ENCODE measurements around the gene MAGI1.

The MAGI1 gene

DNA sequence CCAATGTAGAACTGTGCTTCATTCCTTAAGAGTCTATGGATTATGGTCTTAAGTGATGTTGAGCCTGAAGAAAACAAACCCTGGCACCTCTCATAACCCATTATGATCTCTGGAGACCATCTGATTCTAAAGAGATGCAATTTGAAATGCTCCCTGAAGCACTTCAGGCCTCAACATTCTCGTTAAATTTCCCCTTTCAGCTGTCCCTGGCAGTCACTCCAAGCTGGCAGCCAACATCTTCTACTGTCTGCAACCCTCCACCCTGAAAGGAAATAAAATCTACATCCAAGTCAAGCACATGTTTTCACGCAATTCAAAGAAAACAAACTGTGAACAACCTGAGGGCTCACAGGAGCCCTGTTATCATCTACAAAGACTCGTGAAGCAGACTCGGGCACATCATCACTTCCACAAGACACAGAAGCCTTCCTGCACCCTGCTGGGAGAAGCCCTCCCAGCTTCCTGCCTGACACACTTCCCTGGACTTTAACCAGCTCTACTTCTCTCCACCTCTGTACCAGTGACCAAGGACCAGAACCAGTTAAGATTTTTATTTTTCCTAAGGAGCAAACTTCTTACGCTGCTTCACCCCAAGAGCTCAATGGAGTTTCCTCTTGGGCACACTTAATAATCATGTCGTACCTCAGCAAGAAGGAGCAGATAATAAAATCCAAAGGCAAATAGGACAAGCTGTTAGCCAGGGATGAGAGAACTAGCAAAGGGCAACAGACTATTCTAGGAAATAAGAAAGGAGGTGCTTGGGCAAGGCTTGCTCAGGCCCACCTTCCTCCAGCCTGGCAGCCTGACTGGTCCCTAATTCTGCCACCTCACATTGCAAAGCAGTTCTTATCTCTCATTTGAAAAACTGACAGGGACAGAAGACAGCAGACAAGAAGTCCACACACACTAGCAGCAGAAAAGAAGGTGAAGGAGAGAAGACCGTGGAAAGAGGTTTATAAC is 67.1 kb downstream of the MAGI1 start:
- no peak for DNase-seq

DNA sequence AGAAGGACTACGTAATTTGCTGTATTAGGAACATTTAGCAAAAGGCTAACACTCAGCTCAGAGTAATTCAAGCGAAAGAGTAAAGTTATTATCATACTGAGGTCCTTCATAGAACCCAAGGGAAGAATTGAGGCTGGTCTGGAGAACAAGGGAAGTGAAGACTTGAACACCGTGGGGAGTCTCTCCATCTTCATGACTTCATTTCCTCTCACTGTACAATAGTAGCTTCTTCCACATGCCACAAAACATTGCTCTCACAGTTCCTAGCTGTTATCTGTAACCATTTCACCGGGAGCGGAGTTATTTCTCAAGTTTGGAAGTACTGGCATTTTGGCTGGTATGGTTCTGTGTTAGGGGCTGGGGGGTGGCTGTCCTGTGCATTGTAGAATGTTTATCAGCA is 69.7 kb downstream of the MAGI1 start:
- DNase-seq, result no peak

DNA sequence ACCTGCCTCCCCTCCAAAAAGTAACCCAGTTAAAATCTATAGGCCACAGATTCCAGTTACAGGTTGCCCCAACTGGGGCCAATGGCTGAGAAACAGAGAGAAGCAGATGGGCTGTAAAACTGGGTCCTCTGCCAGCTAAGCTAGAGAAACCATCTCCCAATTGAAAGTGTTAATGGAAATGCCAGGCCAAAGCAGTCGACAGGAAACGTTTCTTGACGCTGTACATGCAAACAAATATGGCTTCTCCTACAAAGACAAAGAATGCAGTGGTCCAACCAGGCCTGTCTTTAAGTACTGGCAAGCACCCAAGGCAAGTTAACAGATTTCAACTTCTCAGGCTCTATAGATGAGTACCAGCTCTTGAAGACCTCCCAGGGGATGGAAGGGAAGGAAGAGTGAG is 71.3 kb downstream of the MAGI1 start:
- DNase-seq, result no peak

DNA sequence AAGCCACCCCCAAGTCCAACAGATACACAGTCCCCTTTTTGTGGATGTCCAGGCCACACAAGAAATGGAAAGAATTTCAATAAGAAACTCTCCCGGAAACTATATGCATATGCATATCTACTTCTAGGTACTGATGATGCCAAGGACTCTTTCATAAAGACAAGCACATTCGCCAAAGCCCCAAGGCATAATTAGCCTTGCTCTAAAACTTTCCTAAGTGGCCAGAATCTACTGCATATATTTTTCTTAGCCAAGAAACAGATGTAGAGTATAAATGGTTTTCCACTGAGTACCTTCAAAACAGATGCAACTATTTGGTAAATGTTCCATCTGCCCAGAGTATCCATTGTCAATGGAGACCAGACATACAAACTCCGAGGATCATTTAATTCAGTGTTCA is 73.9 kb downstream of the MAGI1 start:
- DNase-seq, result no peak

DNA sequence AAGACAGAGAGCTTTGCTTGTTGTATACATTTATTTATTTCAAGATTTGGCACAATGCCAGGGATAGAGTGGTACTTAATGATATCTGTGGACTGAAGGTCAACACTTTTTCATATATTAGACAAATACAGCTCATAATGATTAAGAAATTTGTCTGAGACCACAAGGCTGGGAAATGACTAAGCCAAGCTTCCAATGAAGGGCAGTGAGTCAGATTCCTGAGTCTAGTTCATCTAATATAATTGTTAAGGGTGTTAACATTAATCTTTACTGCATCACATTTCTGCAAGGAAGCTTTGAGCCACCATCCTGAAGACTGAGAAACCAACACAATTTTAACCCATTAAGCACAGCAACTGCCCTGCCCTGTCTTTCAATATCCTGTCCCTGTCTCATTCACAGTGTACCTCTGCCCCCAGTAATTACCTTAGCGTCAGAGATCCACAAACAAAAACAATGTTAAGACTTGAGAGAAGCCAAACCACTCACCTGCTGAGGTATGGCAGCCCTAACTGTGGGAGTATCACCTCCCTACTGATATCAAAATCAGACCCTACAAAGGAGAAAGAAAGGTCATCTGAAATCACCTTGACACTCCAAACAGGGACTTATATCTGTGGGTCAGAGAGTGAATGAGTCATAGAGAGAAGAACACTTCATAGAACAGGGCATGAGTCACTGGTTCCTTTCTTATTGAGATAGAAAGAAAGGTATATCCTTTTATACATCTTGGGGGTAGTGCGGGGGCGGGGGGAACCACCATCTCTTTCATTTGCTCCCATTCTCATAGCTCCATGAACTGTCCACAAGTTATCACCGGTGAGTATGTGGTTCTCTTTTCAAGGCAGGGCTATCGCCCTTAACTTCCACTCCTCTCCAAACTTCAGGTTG is 74.7 kb downstream of the MAGI1 start:
- DNase-seq, result no peak

DNA sequence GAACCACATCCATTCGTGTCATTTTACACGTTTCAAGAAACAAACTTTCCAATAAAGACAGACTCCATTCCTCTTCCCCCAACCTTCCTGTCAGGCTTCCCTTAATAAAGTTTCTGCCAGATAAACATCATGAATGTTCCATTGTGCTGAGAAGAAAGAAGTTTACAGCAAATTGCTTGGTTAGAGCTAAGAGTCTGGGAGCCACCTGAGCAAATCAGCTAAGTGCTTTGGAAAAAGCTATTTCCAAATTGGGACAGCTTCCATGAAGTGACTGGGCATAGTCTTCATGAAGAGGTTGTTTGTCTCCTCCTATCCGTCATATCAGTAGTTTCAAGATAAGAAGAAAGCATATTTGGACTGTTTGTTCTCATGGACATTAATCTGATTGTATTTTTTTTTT is 77.0 kb downstream of the MAGI1 start:
- no peak for DNase-seq

DNA sequence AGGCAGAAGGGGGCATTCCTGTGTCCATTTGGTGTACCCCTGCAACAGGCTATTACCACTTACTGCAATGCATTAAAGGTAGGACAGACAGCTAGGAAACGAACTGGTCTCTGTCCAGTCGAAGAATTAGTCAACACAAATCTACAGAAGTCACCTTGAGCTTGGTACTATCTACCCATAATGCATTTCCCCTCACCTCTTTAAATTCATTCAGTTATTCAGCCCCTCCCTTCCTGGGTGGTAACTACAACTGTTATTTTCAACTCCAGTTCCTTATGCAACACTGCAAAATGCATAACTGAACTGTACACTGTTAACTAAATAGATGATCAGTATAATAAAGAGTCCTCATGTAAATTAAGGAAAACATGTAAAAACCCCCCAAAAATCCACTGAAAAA is 77.6 kb downstream of the MAGI1 start:
- DNase-seq, result no peak

DNA sequence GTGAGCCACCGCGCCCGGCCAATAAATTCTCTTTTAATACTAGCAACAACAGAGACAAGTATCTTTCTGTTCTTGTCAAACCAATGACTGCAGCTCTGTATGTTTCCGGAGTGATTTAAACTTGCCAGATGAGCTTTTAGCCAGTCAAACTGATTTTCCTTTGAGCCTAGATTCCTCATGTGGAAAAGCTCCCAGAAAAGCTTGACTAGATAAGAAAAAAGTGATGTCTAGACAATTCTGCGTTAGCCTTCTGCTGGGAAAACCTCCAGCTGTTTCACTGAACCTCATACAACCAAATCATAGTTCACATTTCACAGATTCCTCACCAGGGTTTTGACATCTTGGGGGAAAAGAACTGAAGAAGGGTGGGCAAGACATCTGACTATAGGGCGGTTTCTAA is 78.6 kb downstream of the MAGI1 start:
- no peak for DNase-seq

DNA sequence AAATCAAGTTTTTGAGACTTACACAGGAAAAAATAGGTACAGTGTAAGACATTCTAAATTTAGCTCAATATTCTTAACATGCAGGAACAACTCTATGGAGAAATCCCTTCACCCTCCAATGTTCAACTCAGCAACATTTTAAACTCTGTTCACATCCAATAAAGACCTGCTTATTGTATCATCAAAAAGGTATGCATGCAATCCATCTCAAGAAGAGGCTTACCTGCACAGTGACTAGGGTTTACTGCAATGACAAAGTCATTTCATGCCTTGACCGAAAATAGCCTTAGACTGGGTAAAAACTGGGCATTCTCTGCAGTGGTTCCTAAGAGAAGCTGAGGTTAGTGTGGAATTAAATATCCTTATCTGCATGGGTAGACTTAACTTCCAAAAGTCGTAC is 80.5 kb downstream of the MAGI1 start:
- no peak for DNase-seq

DNA sequence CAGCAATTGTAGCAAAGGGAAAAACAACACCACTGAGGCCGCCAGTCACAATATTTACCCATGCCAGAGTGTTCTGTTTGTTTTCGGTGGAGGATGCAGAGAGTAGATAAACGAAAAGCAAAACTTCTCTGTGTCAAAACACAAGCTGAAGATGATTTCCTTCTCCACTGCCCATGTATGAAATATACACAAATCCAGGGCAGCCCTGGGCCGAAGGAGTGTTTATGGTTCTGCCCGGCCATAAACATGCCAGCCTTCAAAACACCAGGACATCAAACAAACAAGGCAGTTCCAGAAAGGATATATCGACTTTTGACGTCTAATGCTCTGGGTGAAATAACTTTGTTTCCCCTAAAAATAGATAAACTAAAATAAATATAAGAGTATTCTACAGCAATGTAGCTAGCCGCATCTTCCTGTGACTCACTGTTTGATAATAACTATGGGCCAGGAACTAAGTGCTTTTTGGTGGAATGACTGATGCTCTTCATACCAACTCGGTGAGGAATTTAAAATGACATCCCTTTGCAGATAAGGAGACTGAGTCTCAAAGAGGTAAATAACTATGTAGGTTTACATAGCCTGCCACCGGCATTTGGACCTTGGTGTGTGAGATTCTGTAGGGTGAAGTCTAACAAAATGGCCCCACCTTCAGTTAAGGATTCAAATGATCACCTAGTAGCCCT is 82.8 kb downstream of the MAGI1 start:
- no peak for DNase-seq

DNA sequence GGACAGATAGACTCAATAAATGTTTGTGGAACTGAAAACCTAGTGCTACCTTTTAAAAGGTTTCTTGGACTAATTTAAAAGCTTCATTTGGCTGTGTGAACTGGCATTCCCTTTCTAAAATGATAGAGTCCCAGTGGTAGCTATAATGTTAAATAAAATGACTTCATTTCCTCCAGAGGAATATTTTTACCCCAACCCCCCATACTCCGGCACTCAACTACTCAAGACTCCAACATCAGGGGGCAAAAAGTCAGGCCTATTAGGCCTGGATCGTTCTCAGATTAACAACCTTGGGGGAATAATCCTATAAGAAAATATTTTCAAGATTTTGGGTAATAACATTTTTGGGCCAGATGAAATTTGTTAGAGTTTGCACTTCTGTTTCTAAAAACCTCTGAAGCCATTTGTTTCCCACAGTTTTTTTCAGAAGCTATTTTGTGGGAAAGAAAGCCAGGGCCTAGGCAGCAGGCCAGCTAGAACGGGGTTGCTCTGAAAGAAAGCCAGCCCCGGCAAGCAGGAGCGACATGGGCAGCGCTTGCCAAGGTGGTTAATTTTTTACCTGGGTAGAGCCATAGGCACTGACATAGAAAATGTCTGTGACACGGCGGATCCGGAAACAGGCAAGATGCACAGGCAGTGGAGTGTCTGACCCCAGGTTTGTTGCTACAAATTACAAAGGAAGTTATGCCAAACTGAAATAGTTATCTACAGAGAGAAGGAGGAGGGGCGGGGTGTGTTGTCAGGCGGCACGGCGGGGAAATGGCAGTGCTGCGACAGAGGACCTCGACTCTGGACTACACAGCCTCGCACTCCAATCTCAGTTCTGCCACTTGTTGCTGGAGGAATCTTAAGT is 84.6 kb downstream of the MAGI1 start:
- no peak for DNase-seq

DNA sequence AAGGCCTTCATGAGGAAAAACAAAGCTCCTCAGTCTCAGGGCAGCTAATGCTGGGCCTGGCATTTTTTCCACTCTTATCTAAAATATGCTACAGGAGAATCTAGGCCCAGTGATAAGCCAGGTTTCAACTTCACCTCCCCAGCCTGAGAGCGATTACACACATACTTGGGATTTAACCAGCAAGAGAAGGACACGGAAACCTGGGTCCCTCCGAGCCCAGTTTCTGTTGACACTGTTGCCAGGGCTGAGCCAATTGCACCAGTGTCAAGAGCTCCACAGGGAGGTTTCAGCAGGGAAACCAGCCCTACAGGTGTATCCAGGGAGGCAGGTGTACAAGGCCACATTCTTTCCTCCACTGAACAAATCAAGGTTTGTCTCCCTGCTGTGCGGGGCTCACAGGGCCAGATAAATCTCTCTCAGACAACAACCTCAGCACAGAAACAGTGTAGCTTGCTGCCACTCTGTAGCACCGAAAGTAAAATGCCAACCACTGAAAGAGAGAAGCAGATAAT is 85.4 kb downstream of the MAGI1 start:
- no peak for DNase-seq

DNA sequence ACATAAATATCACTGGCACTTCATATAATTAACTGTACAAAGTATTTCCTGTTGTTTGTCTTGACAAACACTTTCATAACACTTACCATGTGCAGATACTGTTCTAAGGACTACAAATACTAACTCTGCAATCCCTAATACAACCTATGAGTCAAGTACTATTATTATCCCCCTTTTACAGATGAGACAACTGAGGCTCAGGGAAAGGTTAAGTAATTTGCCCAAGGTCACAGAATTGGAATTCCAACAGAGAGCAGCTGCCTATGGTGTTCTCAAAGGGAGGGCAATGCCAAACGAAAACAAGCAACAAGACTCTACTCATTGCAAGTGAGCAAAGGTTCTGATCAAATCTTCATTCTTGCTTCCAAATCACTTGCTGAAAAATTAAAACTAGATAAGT is 85.9 kb downstream of the MAGI1 start:
- DNase-seq, result no peak

DNA sequence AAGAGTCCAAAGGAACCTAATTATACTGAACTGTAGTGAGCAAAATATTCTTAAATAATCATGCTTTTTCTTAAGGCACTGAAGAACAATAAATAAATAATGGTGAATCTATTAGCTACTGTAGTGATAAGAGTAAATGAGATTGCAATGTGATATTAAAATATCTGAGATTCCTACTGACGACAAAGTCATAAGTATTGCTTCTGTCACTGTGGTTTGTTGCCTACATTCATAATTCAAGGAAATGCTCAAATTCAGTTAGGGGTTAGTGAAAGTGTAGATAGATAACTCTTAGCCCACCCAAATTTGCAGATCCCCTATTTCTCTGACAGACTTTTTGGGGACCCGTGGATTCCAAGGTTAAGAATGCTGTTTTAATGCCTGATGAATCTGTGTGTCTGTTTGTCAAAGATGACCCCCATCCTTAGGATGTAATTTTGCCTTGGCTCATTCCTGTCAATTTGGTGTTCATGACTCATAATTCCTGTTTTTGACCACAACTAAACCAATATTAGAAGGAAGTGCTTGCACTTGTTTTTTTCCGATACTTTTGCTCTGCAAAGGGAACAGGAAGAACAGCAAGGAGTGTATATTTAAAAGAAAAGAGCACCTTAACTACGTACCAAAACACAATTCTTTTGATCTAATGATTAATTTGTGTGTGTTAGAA is 86.7 kb downstream of the MAGI1 start:
- DNase-seq, result no peak

DNA sequence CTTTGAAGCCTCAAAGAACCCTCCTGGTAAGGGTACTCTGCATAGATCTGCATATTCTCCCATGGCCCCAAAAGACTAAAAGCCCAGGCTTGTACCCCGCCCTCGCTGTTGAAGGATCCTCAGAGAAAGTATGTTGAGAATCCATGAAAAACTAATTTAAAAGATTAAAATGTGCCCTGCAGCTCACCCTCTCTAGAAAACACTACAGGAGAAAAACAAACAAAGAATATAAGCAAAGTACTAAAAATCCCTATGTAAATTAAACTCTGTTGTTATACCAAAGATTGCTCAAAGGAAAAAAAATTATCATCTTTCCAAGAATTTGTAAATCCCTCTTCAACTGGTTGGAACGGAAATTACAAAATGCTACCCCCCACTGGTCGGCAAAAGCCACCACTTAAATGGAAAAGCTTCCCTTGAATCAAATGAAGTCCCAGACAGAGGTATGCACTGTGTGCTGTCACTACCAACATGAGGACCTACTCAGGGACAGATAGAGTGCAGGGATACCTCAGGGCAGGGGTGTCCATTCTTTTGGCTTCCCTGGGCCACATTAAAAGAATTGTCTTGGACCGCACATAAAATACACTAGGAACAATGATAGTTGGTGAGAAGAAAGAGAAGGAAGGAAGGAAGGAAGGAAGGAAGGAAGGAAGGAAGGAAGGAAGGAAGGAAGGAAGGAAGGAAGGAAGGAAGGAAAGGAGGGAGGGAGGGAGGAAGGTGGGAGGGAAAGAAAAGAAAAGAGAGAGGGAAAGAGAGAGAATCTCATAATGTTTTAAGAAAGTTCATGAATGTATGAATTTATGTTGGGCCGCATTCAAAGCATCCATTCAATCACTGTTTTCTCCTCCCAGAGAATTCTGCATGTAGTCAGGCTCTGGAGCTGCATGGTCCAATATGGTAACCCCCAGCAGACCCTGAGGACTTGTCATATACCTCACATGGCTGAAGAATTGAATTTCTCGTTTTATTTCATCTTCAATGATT is 88.1 kb downstream of the MAGI1 start:
- no peak for DNase-seq

DNA sequence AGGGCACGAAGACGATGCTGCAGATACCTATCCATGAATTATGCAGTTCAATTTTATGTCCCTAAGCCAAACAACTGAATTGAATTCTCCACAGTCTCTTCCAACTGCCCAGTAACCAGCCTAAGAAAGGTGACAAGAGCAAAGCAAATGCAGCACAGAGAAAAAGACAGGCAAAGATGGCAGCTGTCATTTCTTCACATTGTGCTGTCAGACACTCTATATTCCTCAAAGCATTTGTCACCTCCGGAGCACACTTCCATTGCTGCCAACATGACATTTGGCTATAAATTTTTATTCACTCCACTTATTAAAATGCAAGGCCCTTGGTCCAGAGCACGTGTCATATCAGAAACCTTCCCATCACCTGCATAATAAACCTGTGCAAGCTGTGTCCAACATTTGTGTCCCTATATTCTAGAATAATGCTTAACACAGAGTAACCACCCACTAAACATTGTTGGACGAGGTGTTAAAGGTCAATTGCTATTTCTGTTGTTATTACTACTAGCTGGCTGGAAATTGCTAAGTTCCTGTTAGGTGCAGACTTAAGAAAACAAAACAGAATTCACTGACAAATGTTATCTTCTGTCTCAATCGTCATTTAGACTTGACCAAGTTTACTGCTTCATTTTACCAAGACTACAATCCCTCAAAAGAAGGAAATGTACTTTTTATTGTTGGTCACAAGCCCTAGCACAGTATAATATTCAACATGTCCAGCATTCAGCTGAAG is 89.7 kb downstream of the MAGI1 start:
- no peak for DNase-seq

DNA sequence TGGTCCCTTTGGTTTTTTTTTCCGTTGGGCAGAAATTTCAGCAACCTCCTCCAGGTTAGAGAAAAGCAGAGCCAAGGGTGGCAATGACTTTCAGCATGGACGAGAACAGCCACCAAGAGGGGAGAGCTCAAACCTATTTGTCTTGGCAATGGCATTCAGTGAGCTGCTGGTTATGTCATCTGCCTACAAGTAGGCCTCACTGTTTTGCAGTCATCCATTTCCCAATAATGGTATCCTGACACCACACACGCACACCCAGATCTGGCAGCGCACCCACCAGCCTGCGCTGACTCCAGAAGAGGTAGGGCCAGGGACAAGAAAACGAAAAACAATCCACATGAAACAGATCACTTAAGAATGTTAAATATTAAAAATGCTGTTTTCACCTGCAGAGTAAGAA is 92.3 kb downstream of the MAGI1 start:
- no peak for DNase-seq

DNA sequence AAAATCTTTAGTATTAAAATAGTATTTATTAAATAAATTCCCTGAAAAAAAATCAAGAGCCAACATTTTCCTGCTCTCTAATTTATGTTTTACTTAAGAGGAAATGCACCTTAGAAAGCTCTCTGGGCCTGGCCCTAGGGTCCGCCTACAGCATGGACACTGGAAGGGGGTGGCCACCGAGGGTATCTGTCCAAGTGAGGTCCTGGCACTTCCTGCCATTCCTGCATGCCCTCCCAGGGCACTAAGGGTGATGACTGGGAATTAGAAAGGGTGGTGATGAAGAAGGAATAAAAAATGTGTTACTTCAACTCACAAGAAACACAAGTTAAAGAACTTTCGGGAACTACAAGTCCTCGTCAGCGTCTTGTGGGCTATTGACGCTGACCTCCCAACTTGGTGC is 92.8 kb downstream of the MAGI1 start:
- no peak for DNase-seq

DNA sequence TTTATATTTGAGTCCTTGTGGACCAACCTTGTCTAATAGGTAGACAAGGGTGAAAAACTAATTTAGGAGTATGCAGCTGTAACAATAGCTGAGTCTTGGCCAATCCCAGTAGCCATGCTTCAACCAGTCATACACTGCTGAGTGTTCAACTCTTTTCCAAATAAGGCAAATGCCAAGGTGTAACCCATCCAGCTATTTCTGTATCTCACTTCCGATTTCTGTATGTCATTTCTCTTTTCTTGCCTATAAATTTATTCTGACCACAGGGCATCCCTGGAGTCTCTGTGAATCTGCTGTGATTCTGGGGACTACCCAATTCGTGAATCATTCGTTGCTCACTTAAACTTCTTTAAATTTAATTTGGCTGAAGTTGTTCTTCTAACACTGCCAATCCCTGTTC is 93.2 kb downstream of the MAGI1 start:
- DNase-seq, result no peak

DNA sequence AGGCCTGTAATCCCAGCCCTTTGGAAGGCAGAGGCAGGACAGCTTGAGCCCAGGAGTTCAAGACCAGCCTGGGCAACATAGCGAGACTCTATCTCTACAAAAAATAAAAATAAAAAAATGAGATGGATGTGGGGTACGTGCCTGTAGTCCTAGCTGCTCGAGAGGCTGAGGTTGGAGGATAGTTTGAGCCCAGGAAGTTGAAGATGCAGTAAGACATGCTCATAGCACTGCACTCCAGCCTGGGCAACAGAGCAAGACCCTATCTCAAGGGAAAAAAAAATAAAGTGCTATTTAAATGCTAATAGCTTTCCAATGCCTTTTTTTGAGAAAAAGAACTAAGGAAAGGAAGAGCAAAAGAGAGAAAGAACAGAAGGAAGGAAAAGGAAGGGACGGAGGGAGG is 94.5 kb downstream of the MAGI1 start:
- no peak for DNase-seq

All from hippocampal formation (tissue), 2 donors.